Ovary (tissue), 1 donor: Measurements from ENCODE around the gene ANKRD33.
"Not testable (repeated sequence)": the region's sequence is repeated elsewhere in the genome, so short reads cannot be mapped to it uniquely, and the experiment has no call there.

Experiments used
- EP300 ChIP-seq: sonication (generic); formaldehyde crosslinking; IDR thresholded peaks from one replicate; pipeline ENCODE4 v1.6.1; 2017; ENCODE audit warnings: antibody characterized with exemption
- POLR2A ChIP-seq: fragments of 450-650 bp; IDR thresholded peaks from one replicate; pipeline ENCODE4 v1.6.1; 2017; ENCODE audit warnings: antibody characterized with exemption, mild to moderate bottlenecking, moderate library complexity

DNA sequence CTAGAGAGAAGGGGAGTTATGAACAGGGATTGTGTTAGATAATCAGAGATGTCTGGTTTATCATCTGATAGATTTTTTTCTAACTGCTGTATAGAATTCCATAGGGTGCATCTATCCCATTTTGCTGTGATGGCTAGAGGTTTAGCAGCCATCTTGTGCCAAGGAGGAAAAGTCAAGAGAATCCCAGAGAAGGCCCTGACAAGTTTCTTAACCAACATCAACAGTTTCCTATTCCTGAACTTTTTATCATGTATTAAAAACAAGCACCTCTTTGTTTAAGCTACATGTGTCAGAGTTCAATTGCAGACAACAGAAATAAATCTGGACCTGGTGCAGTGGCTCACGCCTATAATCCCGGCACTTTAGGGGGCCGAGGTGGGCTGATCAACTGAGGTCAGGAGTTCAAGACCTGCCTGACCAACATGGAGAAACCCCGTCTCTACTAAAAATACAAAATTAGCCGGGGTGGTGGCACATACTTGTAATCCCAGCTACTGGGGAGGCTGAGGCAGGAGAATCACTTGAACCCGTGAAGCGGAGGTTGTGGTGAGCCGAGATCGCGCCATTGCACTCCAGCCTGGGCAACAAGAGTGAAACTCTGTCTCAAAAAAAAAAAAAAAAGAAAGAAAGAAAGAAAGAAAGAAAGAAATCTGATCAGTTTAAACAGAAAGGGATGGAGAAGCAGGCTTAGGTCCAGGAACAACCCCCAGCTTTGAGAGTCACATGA lies 2.4 kb upstream of the ANKRD33 start:
- not testable (repeated sequence) for TF ChIP-seq EP300, POLR2A
